Activated CD8-positive, alpha-beta memory T cell treated with anti-CD3 and anti-CD28 coated beads for 48 hours (primary cell): ENCODE results near the gene LILRB3.
"Not testable (repeated sequence)": the region's sequence is repeated elsewhere in the genome, so short reads cannot be mapped to it uniquely, and the experiment has no call there.

ENCODE experiments used
- DNase-seq, 3 experiments: peaks; one replicate each; pipeline ENCODE4 v3.0.0-alpha.2; 2020; ENCODE audit warnings: low read depth in 2 of 3, low spot score in 2 of 3

The LILRB3 gene

DNA sequence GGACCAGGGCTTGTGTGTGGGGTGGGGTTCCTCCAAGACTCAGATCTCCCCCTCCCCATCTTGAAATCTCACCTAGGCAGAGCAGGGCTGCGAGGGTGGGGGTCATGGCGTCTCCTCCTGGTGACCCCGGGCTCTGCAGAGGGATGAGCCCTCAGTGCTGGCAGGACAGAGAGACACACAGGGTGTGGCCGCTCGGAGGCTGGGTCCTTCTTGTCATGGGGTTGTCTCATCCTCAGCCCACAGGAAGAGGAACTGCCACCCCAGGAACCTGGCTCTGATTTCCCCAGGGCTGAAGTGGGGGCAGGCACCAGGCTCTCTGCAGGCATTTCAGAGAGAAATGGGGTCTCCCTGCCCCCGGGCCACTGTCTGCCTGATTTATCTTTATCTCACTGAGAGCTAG, 19.8 kb upstream of the LILRB3 start, which contains the start of gene LILRA6:
Gene LILRA6 (minus strand): TSS at position 145 of the 400 bp plus-strand sequence.
- DNase-seq: not testable (repeated sequence)

DNA sequence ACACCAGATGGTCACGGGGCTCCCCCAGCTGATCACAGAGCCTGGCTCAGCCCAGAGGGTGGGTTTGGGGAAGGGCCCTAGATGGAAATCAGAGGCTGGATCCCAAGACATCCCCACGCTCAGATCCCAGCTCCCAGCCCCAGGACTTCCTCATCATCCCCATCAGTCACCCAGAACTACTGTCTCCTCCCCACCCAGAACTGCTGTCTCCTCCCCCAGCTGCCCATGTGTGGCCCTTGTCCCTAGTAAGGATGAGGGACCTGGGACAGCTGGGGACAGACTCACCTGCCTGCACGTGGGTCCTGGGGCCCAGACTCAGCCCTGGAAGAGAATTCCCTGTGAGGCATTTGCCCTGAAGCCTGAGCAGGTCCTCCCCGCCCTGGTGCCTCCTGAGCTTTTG, 19.4 kb upstream of the LILRB3 start:
- DNase-seq: not testable (repeated sequence)

DNA sequence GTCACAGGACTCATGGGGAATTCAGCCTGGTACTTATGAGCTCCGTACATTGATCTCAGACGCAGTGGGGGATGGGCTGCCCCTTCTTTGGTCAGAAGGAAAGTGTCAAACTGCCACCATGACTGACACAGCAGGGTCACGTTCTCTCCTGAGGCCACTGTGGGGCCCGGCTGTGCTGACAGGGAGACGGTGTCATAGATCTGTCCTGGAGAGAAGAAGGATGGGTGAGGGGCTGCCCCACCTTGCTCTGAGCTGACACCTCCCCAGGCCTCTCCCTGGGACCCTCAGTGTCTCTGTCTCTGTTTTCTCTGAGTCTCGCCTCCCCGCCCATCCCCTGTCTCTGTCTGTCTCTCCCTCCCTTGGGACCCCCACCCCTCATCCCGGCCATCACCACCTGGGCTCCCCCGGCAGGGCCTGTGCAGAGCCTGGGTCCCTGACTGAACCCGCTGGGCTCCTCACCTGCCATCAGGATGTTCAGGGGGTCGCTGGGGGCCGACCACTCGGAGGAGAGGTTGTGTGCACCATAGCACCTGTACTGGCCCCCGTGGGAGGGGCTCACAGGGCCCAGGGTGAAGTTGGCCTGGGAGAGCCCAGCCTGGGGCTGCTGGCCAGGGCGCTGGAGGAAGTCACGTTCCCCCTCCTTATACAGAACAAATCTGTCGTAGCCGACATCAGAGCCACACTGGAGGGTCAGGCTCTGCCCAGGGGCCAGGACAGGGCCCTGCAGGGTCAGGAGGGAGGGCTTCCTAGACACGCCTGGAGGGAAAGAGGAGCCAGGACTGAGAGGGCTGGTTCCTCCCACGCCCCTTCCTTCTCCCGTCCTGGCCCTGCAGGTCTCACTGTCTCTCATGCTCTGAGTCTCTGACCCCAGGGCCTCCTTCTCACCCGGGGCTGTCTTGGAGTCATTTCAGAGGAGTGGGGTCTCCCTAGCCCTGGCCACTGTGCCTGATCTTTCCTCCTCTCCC, 17.8 kb upstream of the LILRB3 start:
- not testable (repeated sequence) for DNase-seq

DNA sequence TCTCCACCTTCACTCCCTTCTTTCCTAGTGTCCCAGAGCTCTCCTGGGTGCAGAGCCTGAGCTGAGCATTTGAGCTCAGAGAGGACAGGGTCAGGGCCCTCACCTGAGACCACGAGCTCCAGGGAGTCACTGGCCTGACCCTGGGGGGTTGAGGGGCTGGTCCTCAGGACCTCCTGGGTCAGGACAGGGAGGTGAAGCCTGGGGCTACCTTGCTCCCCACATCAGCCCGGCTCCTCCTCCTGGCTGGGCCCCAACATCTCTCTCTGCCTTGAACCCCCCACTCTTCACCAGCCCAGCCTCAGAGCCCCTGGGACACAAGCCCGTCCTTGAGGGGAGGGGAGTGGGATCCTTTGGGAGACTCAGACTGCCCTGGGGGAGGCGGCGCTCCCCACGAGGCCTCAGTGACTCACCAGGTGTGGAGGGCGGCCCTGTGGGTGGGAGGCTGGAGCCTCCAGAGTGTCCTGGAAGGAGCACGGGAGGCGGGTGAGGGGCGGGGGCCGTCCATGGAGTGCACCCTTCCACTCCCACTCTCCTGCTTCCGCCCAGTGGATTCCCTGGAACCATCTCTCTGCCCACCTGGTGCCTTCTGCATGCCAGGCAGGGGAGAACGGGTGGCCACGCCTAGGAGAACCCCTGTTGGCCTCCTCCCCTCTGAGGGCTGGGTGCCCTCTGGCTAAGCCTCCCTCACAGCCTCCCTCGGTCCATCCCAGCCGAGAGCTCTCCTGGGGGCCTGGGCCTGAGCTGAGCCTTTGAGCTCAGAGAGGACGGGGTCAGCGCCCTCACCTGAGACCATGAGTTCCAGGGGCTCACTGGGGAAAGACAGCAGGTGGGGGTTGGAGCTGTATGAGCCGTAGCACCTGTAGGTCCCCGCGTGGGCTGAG, 16.9 kb upstream of the LILRB3 start:
- DNase-seq: not testable (repeated sequence)

DNA sequence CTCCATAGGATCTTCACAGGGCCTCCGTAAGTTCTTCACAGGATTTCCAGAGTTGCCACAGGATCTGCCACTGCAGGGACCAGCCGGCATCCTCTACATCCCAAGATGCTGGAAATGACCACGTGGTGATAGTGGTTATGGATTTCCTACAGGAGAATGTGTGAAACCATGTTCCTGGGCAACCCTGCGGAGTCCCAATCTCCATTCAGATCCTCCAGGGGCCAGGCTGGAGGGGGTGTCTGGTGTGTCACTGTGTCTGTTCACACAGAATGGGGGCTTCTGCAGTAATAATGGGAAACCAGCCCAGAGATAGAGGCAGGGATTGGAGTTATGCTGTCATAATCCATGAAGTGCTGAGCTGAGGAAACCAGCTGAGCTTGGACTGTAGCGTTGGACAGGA, 11.1 kb upstream of the LILRB3 start:
- DNase-seq: no peak

DNA sequence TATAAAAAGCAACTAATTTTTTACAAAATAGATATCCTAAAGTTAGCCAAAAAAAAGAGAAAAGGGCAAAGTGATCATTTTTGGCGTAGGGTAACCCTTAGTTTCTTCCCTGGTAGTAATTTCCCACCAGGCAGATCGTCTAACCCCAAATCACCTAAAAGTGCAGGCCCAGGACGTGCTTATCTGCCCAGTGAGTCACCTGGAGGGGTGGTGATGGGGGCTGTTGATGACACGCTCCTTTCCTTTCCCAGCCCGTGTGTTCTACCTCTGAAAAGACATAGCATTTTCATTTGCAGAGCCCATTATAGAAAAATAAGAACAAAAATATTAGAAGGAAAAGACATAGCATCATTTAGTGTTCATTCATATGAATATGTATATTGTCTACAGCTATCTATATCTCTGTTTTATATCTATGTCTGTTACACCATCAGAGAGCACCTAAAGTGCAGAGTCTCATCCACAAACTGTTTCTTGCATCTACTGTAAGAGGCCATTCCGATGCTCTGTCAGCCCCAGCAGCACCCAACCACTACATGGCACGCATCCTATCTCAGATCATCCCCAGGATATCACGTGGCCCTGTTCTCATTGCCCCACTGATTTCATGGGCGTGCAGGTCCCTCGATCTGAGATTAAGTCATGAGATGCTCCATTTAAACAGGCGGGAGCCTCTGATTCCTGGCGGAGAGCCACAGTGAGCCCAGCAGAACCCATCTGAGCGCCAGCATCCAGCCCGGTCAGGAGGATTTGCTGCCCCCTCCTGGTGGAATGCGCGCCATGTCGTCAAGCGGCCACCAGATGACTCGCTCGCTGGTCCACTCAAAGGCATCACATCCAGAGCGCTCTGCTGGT, 8.5 kb upstream of the LILRB3 start:
- peak; percentile 52 to 88 (median 75) for DNase-seq

DNA sequence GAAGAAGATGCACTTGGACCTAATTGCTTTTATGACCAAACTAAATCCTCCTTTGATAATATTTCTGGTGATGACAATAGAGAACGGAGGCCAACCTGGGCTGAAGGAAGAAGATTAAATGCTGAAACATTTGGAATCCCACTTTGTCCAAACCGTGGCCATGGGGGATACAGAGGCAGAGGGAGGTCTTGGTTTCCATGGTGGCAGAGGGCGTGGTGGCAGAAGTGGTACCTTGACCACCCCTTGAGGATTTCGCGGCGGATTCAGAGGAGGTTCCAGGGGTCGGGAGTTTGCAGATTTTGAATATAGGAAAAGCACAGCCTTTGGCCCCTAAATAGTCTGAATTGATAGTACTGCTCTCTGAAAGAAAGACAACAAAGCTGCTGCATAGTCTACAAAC, 7.2 kb upstream of the LILRB3 start:
- DNase-seq: no peak

DNA sequence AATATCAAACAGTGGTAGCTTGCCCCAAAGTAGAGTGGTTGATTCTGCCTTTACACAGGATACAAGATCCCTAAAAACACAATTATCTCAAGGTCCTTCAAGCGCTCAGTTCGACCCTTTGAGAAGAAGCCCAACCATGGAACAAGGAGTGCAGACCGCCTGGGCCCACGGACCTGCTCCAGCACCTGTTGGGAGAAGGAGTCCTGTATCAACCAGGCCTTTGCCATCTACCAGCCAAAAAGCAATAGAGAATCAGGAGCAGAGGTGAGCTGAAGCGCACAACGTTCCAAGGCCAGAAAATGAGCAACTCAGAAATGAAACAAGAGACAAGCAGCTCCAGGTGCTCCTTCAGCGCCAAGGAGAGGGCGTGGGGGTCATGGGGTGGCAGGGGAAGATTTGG, 6.3 kb upstream of the LILRB3 start:
- DNase-seq: no peak

DNA sequence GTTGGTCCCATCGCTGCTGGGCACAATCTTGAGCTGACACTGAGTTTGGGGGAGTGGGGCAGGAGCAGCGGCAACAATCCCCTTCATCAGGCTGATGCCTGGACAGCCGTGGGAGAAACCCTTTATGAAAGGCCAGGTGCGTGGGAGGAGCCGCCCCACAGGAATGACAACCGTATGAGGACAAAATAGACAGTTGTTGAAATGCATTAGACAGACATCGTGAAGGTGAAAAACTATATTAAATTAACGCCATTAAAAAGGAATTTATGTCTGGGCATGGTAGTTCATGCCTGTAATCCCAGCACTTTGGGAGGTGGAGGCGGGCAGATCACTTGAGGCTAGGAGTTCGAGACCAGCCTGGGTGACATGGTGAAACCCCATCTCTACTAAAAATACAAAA, 1.8 kb upstream of the LILRB3 start:
- not testable (repeated sequence) for DNase-seq

DNA sequence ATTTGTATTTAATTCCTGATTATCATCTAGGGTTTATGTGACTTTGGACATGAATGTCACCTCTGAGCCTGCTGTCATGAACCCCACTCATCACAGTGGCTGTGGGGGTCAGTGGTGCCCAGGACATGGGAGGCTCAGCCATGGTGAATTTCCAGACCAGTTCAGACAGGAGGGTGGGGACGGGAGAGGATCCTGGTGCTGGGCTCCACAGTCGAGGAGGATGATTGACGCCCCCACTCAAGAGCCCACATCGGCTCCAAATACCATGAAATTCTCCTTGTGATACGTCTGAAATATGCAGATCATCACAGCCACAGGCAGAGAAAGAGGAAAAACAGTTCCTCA, 1.1 kb upstream of the LILRB3 start:
- not testable (repeated sequence) for DNase-seq

DNA sequence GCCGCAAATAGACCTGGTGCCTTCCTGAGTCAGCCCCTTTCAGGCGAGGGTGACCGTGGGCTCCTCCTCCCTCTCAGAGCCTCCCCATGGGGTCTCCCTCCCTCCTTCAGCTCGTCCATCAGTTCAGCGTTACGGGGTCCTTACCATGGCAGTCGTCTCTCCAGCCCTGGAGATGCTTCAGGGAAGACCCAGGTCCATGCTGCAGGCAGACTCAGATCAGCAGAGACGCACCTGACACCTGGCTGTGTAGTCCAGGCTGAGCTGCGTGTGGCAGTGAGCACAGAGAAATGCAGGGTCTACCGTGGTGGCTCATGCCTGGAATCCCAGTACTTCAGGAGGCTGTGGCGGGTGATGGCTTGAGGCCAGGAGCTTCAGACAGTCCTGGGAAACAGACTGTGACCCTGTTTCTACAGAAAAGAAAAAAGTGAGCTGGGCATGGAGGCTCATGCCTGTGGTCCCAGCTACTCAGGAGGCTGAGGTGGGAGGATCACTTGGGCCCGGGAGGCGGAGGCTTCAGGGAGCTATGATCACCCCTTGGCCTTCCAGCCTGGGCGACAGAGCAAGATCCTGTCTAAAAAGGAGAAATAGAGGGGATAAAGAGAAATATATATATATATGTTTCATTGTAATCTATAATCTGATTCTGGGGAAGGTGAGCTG, 600 bp upstream of the LILRB3 start:
- DNase-seq: not testable (repeated sequence)

DNA sequence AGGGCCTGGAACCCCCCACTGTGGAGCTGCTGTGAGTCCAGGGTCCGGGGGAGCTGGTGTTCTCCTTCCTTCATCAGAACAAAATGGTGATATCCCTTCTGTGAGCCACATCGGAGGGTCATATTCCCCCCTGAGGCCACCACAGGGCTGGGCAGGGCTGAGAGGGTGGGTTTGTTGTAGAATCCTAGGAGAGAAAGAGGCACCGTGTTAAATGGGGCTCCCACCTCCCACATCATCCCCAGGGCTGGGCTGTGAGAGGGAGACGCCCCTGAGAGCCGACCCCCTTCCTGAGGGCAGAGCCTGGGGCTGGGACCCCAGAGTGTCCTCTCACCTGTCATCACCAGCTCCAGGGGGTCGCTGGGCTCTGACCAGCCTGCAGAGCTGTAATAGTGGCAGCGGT, 860 bp downstream of the LILRB3 start:
- not testable (repeated sequence) for DNase-seq

DNA sequence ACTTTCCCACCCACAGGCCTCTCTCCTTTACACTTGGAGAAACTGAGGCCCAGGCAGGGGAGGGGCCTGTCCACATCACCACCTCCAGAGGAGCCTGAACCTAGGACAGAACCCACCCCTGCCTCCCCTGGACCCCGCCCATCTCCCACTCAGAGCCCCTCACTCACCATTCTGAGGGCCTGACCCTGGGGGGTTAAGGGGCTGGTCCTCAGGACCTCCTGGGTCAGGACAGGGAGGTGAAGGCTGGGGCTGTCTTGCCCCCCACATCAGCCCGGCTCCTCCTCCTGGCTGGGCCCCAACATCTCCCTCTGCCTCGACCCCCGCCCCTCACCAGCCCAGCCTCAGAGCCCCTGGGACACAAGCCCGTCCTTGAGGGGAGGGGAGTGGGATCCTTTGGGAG, 3.1 kb downstream of the LILRB3 start:
- DNase-seq: not testable (repeated sequence)

DNA sequence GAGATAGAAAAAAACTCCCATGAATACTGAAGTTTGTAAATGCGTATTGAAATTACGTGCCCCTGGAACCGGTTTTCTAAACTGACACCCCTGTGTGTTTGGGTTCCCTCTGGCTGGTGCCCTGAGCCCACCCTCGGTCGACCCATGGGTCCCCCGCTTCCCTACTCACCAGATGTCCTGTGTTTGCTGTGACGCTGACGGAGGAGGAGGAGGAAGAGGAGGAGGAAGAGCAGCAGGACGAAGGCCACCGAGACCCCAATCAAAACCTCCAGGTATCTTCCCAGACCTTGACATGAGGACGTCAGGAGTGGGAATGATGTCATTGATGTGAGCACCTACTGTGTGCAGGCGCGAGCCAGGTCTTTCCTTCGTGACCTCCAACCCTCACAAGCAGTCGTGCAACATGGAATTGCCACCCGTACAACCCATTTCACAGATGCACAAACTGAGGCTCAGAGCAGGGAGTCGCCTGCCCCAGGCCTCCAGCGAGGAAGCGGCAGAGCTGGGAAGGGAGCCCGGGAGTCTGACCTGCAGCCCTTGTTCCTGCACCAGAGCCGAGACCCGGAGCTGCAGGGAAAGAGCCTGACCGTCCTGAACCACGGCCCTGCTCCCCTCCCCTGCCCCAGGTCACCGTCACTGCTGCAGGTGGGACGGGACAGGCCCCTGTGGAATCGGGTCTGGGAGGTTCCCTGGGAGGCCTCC, 3.7 kb downstream of the LILRB3 start:
- DNase-seq: no peak

DNA sequence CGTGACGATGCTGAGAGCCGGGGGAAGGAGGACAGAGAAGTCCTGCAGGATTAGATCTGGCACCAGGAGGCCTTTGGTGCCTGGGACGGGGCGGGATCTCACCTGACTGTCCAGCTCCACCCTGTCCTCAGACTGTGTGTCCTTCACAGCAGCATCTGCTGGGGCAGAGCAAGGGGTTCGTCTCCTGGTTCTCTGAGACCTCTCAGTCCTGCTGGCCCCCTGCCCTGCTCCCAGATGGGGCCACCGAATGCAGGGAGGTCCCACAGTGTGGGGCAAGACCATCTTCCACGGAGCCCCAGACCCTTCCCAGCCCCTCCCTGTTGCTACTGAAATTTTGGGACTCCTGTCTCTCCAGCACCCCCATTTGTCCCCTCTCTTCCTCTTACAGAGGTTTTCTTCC, 4.5 kb downstream of the LILRB3 start:
- DNase-seq: no peak

DNA sequence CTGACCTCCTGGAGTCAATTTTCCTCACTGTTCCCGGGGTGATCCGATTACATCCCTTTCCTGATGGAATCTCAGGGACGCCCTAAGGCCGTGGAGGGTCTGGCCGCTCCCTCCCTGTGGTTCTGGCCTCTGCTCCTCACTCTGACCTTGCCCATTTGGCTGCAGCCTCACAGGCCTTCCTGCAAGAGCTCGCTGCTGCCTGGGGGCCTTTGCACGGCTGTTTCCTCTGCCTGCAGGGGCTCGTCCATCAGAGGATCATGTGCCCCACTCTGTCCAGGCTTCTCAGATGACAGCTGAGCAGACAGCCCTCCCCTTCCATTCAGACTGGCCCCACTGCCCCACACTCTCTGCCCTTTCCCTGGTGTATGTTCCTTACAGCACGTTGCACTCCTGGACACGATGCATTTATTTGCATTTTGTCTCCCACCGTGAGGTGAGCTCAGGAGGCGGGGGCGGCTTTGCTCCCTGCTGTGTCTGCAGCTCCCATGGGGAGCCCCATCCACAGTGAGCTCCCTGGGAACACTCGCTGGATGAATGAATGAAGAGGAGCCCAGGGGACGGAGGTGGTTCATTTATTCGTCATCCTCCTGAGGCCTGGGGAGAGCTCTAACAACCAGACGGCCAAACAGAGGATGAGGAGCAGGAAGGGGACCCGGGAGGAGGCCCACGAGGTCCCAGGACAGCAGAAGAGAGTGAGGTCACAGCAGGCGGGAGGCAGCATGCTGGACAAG, 5.1 kb downstream of the LILRB3 start:
- DNase-seq: not testable (repeated sequence)

DNA sequence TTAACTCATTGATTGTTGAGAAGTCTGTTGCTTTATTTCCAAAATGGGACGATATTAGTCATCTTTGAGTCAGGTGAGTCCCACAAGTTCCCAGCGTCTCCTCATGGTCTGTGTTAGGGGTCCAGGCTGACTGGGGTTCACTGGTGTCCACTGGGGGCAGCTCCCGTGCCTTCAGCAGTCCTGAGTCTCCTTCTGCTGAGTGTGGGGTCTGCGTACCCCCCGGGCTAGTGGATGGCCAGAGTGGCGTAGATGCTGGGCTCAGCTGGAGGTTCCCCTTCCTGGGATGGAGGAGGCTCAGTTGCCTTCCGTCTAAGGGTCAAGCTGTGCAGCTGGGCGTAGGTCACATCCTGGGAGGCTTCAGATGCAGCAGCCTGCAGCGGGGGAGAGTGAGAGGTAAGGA, 5.9 kb downstream of the LILRB3 start:
- DNase-seq: no peak

DNA sequence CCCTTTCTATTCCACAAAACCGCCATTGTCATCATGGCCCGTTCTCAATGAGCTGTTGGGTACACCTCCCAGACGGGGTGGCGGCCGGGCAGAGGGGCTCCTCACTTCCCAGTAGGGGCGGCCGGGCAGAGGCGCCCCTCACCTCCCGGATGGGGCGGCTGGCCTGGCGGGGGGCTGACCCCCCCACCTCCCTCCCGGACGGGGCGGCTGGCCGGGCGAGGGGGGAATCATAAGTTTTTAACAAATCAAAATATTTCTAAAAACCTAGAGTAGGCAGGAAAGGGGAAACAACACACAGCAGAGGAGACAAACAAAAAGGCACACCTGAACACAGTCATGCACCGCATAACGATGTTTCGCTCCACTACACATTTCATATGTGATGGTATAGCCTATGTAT, 8.1 kb downstream of the LILRB3 start:
- not testable (repeated sequence) for DNase-seq

DNA sequence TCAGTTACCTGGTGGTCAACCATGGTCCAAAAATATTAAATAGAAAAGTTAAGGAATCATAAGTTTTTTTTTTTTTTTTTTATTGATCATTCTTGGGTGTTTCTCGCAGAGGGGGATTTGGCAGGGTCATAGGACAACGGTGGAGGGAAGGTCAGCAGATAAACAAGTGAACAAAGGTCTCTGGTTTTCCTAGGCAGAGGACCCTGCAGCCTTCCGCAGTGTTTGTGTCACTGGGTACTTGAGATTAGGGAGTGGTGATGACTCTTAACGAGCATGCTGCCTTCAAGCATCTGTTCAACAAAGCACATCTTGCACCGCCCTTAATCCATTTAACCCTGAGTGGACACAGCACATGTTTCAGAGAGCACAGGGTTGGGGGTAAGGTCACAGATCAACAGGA, 8.6 kb downstream of the LILRB3 start:
- not testable (repeated sequence) for DNase-seq
